ENCODE results near the gene BRINP3.

GRCh38 chr1:190456129-190456528 lies 21.5 kb downstream of the BRINP3 start:
- TF ChIP-seq CTCF (conservative IDR thresholded peaks at IDR 0.05; ENCODE audit: low read length) (no peak), EZH2phosphoT487 (IDR thresholded peaks at IDR 0.05; ENCODE audit: borderline replicate concordance, low read depth, low read length) (no peak)

Data from OCI-LY7 (cell line).